SU-DHL-6 (cell line): ENCODE results near the gene TIMM8A.

Experiments
- CTCF ChIP-seq: fragments of 200-600 bp; sonication (generic); IDR thresholded peaks from one replicate; pipeline ENCODE4 v1.5.1; 2017; ENCODE audit warnings: antibody characterized with exemption, mild to moderate bottlenecking, low read length, moderate library complexity; ENCODE audit not compliant: insufficient read depth, poor library complexity, severe bottlenecking
- EZH2phosphoT487 ChIP-seq: fragments of 200-600 bp; sonication (generic), shearing (Covaris generic); conservative IDR thresholded peaks from 2 replicates; pipeline ENCODE4 v1.6.1; 2018; ENCODE audit warnings: mild to moderate bottlenecking, antibody characterized with exemption, low read length, moderate library complexity, mixed read lengths

GRCh38 chrX:101337776-101338271 is 10.7 kb downstream of the TIMM8A start:
- TF ChIP-seq CTCF (no peak), EZH2phosphoT487 (no peak)
